ENCODE results near the gene LYPD6B. TPM values are rescaled to one million over a fixed set of nuclear protein-coding genes. Genes with fewer than 3 reads are reported as not detected.

The LYPD6B gene
- polyA plus RNA-seq, 3 donors = not detected

GRCh38 chr2:149192427-149192826 lies 153.9 kb downstream of the LYPD6B start:
- Mint-ChIP-seq H3K36me3 (no peaks in the 10 kb centered on the region), H3K27ac (no peak overlapping the region), H3K9me3 (peaks cover 0 to 2% (median 0%) of the 10 kb centered on the region in 7 donors), H3K4me1 (no peaks in the 10 kb centered on the region), H3K4me3 (no peak overlapping the region), H3K27me3 (ENCODE audit: low read depth in 3 of 3) (peaks cover 0 to 3% (median 2%) of the 10 kb centered on the region in 3 donors)
- Histone ChIP-seq H3K79me2 (ENCODE audit: insufficient read depth, low read length) (no peaks in the 10 kb centered on the region), H3K9me3 (replicated peaks in 1 of 2; ENCODE audit: control insufficient read depth in 1 of 2, insufficient read depth in 1 of 2, low read length in 2 of 2) (no peaks in the 10 kb centered on the region), H2AFZ (ENCODE audit: insufficient read depth, low read depth, low read length, poor library complexity, severe bottlenecking) (no peak overlapping the region), H3K9ac (ENCODE audit: insufficient read depth, low read length, poor library complexity, severe bottlenecking) (no peak overlapping the region), H3K27ac (ENCODE audit: low read depth in 1 of 2, low read length in 2 of 2) (no peak overlapping the region), H3K27me3 (ENCODE audit: control insufficient read depth in 2 of 2, insufficient read depth in 2 of 2, low read length in 2 of 2) (no peaks in the 10 kb centered on the region), H3K36me3 (replicated peaks in 1 of 2; ENCODE audit: control insufficient read depth in 1 of 2, insufficient read depth in 2 of 2, low read length in 2 of 2) (no peaks in the 10 kb centered on the region), H4K20me1 (ENCODE audit: insufficient read depth, low read length) (no peaks in the 10 kb centered on the region), H3K4me2 (replicated peaks; ENCODE audit: extremely low read depth, low read length, poor library complexity, severe bottlenecking) (no peak overlapping the region), H3K4me3 (replicated peaks in 1 of 3; ENCODE audit: low read depth in 2 of 3, low read length in 3 of 3) (no peak overlapping the region), H3K4me1 (ENCODE audit: control insufficient read depth in 1 of 2, insufficient read depth in 2 of 2, low read length in 2 of 2) (no peaks in the 10 kb centered on the region)
- no peak for DNase-seq
- TF ChIP-seq CTCF (IDR thresholded peaks at IDR 0.05) = no peak
- intact Hi-C loops (cut with micrococcal nuclease) = no loop called here
- no CpG with 5 or more reads among the region's 1 CpG for WGBS (ENCODE audit: insufficient coverage)

- Histone ChIP-seq H2AFZ (ENCODE audit: insufficient read depth, low read depth, low read length, poor library complexity, severe bottlenecking) (no peak overlapping the region), H3K27ac (ENCODE audit: low read depth in 1 of 2, low read length in 2 of 2) (no peak overlapping the region), H3K4me3 (replicated peaks in 1 of 3; ENCODE audit: low read depth in 2 of 3, low read length in 3 of 3) (no peak overlapping the region), H3K79me2 (ENCODE audit: insufficient read depth, low read length) (no peaks in the 10 kb centered on the region), H3K4me1 (ENCODE audit: control insufficient read depth in 1 of 2, insufficient read depth in 2 of 2, low read length in 2 of 2) (no peaks in the 10 kb centered on the region), H3K27me3 (ENCODE audit: control insufficient read depth in 2 of 2, insufficient read depth in 2 of 2, low read length in 2 of 2) (no peaks in the 10 kb centered on the region), H4K20me1 (ENCODE audit: insufficient read depth, low read length) (no peaks in the 10 kb centered on the region), H3K9ac (ENCODE audit: insufficient read depth, low read length, poor library complexity, severe bottlenecking) (no peak overlapping the region), H3K4me2 (replicated peaks; ENCODE audit: extremely low read depth, low read length, poor library complexity, severe bottlenecking) (no peak overlapping the region), H3K36me3 (replicated peaks in 1 of 2; ENCODE audit: control insufficient read depth in 1 of 2, insufficient read depth in 2 of 2, low read length in 2 of 2) (no peaks in the 10 kb centered on the region), H3K9me3 (replicated peaks in 1 of 2; ENCODE audit: control insufficient read depth in 1 of 2, insufficient read depth in 1 of 2, low read length in 2 of 2) (no peaks in the 10 kb centered on the region)
- Mint-ChIP-seq H3K9me3 (peaks cover 0 to 2% (median 0%) of the 10 kb centered on the region in 7 donors), H3K36me3 (no peaks in the 10 kb centered on the region), H3K27ac (no peak overlapping the region), H3K27me3 (ENCODE audit: low read depth in 3 of 3) (peaks cover 0 to 3% (median under 1%) of the 10 kb centered on the region in 3 donors), H3K4me1 (peaks cover 5% of the 10 kb centered on the region), H3K4me3 (no peak overlapping the region)
- TF ChIP-seq CTCF (IDR thresholded peaks at IDR 0.05) = no peak
- intact Hi-C loops (cut with micrococcal nuclease) = no loop called here
- DNase-seq = no peak
These were observed 161.6 kb downstream of the LYPD6B start for GRCh38 chr2:149200109-149200520.
